CD14-positive monocyte (primary cell): ENCODE data around the gene GTF3C5. TPM values are rescaled to one million over a fixed set of nuclear protein-coding genes. Genes with fewer than 3 reads are reported as not detected.

ENCODE experiments used
- DNase-seq, 3 donors: peaks; one replicate each; pipeline ENCODE4 v3.0.0-alpha.2; 2011 to 2022
- H2AFZ ChIP-seq: 2 replicates; pipeline ENCODE4 v1.6.0; 2012; ENCODE audit warnings: mild to moderate bottlenecking, low read depth, low read length, inconsistent platforms; ENCODE audit not compliant: insufficient read depth, poor library complexity, severe bottlenecking
- H3K27ac ChIP-seq, 2 donors: 1 replicate in 1 of 2; 2 replicates in 1 of 2; pipeline ENCODE4 v1.5.1; 2012 to 2013; ENCODE audit warnings: low read length in 2 of 2, control low read depth in 1 of 2, inconsistent platforms in 1 of 2, low read depth in 1 of 2, mild to moderate bottlenecking in 1 of 2
- H3K27me3 ChIP-seq, 2 donors: one replicate each; pipeline versions ENCODE4 v1.6.0 to v1.6.1; 2011 to 2013; ENCODE audit warnings: low read length in 2 of 2; ENCODE audit not compliant: control insufficient read depth in 2 of 2, insufficient read depth in 2 of 2
- H3K36me3 ChIP-seq, 2 donors: replicated peaks in 1 of 2; 1 replicate in 1 of 2; 2 replicates in 1 of 2; pipeline versions ENCODE4 v1.5.1 to v1.6.1; 2012 to 2013; ENCODE audit warnings: low read length in 2 of 2, control low read depth in 1 of 2, inconsistent platforms in 1 of 2, mild to moderate bottlenecking in 1 of 2; ENCODE audit not compliant: insufficient read depth in 2 of 2, control insufficient read depth in 1 of 2
- H3K4me1 ChIP-seq, 2 donors: 1 replicate in 1 of 2; 2 replicates in 1 of 2; pipeline versions ENCODE4 v1.5.1 to v1.6.1; 2012 to 2013; ENCODE audit warnings: low read length in 2 of 2, control low read depth in 1 of 2, inconsistent platforms in 1 of 2, mild to moderate bottlenecking in 1 of 2, moderate library complexity in 1 of 2; ENCODE audit not compliant: insufficient read depth in 2 of 2, control insufficient read depth in 1 of 2
- H3K4me2 ChIP-seq: replicated peaks from 2 replicates; pipeline ENCODE3; 2012; ENCODE audit warnings: low read length, moderate library complexity, mild to moderate bottlenecking; ENCODE audit not compliant: poor library complexity, severe bottlenecking; ENCODE audit errors: extremely low read depth
- H3K4me3 ChIP-seq, 3 experiments: fragments of 200-600 bp in 1 of 3; sonication (generic) in 1 of 3; replicated peaks in 1 of 3; 1 replicate in 2 of 3; 2 replicates in 1 of 3; pipeline ENCODE4 v1.5.1; 2011 to 2013; ENCODE audit warnings: low read length in 3 of 3, mild to moderate bottlenecking in 3 of 3, control low read depth in 2 of 3, low read depth in 2 of 3, inconsistent platforms in 1 of 3, moderate library complexity in 1 of 3
- H3K79me2 ChIP-seq: 2 replicates; pipeline ENCODE4 v1.6.0; 2012; ENCODE audit warnings: mild to moderate bottlenecking, control low read depth, inconsistent platforms, low read length, moderate library complexity; ENCODE audit not compliant: insufficient read depth
- H3K9ac ChIP-seq: 2 replicates; pipeline ENCODE4 v1.6.0; 2017; ENCODE audit warnings: low read length, mild to moderate bottlenecking; ENCODE audit not compliant: insufficient read depth, poor library complexity, severe bottlenecking
- H3K9me3 ChIP-seq, 2 donors: replicated peaks in 1 of 2; 1 replicate in 1 of 2; 2 replicates in 1 of 2; pipeline versions ENCODE4 v1.5.1 to v1.6.1; 2012 to 2013; ENCODE audit warnings: low read length in 2 of 2, control low read depth in 1 of 2; ENCODE audit not compliant: control insufficient read depth in 1 of 2, insufficient read depth in 1 of 2
- H4K20me1 ChIP-seq: 2 replicates; pipeline ENCODE4 v1.6.0; 2012; ENCODE audit warnings: mild to moderate bottlenecking, low read length, control low read depth, moderate library complexity; ENCODE audit not compliant: insufficient read depth
- H3K27ac Mint-ChIP-seq, 7 donors: one replicate each; pipeline ENCODE4 v1.8.0; 2020; ENCODE audit warnings: mild to moderate bottlenecking in 7 of 7, mixed read lengths in 7 of 7, moderate library complexity in 6 of 7, inconsistent platforms in 2 of 7
- H3K27me3 Mint-ChIP-seq, 3 donors: one replicate each; pipeline ENCODE4 v1.8.0; 2021 to 2022; ENCODE audit warnings: low read depth in 3 of 3, mild to moderate bottlenecking in 3 of 3, mixed read lengths in 3 of 3, moderate library complexity in 3 of 3, inconsistent platforms in 1 of 3
- H3K36me3 Mint-ChIP-seq, 2 donors: one replicate each; pipeline ENCODE4 v1.8.0; 2020; ENCODE audit warnings: mixed read lengths in 2 of 2, inconsistent platforms in 1 of 2, mild to moderate bottlenecking in 1 of 2
- H3K4me1 Mint-ChIP-seq: one replicate; pipeline ENCODE4 v1.8.0; 2020; ENCODE audit warnings: mild to moderate bottlenecking, mixed read lengths
- H3K4me3 Mint-ChIP-seq, 2 donors: one replicate each; pipeline ENCODE4 v1.8.0; 2020; ENCODE audit warnings: mild to moderate bottlenecking in 2 of 2, mixed read lengths in 2 of 2, moderate library complexity in 1 of 2
- H3K9me3 Mint-ChIP-seq, 7 donors: one replicate each; pipeline ENCODE4 v1.8.0; 2020 to 2022; ENCODE audit warnings: mixed read lengths in 7 of 7, mild to moderate bottlenecking in 6 of 7, moderate library complexity in 6 of 7, inconsistent platforms in 2 of 7
- CTCF ChIP-seq: fragments of 200-600 bp; IDR thresholded peaks from one replicate; pipeline ENCODE4 v1.8.0; 2022; ENCODE audit warnings: antibody characterized with exemption, mild to moderate bottlenecking
- WGBS: methylation state at CpG from one replicate; pipeline ENCODE4 v1.1.5; 2013; ENCODE audit warnings: missing lambda C conversion rate; ENCODE audit not compliant: insufficient coverage; 5-methylcytosine and 5-hydroxymethylcytosine counted together
- intact Hi-C, 2 donors: fragments of 100-400 bp; cut with micrococcal nuclease; formaldehyde crosslinking; loops; one replicate each; pipeline versions ENCODE4 v1.15.0 to v1.15.1; 2023
- polyA plus RNA-seq, 3 donors: library from polyadenylated mRNA; depleted of rRNA in 1 of 3; unstranded in 2 of 3; stranded (reverse) in 1 of 3; fragments of 300-500 nt in 2 of 3; fragments of >200 nt in 1 of 3; fragmentation: Illumina TruSeq in 2 of 3; gene quantifications; 1 replicate in 2 of 3; 2 replicates in 1 of 3; pipeline ENCODE4 v1.2.3, GENCODE V29; 2012 to 2021

GTF3C5 gene
- polyA plus RNA-seq, 3 donors, result 21.3 to 75.6 (median 24.4) TPM

- peaks cover 13% of the 10 kb centered on the region for H3K4me1 Mint-ChIP-seq
- H3K9me3 Mint-ChIP-seq, result no peaks in the 10 kb centered on the region
- no peak for DNase-seq
- intact Hi-C loops, result no loop called here
- peak overlapping the region in 1 of 7 donors; percentile 56 for H3K27ac Mint-ChIP-seq
- H3K36me3 ChIP-seq, result no peaks in the 10 kb centered on the region
- no peaks in the 10 kb centered on the region for H3K36me3 Mint-ChIP-seq
- peaks cover 11 to 30% (median 15%) of the 10 kb centered on the region in 3 donors for H3K27me3 Mint-ChIP-seq
- 76% methylated on average over 13 of the region's 18 CpGs for WGBS
- H3K79me2 ChIP-seq, result no peaks in the 10 kb centered on the region
- H4K20me1 ChIP-seq, result no peaks in the 10 kb centered on the region
- H3K4me3 ChIP-seq, result no peak overlapping the region
- TF ChIP-seq CTCF, result no peak
- H3K27ac ChIP-seq, result no peak overlapping the region
- H3K4me1 ChIP-seq, result peaks cover 15 to 24% of the 10 kb centered on the region in 2 donors
- H3K4me3 Mint-ChIP-seq, result no peak overlapping the region
- H3K4me2 ChIP-seq, result no peak overlapping the region
- peaks cover 0 to 12% of the 10 kb centered on the region in 2 donors for H3K27me3 ChIP-seq
- no peak overlapping the region for H2AFZ ChIP-seq
- H3K9me3 ChIP-seq, result no peaks in the 10 kb centered on the region
- no peak overlapping the region for H3K9ac ChIP-seq
These were observed 31.8 kb upstream of the GTF3C5 start for GRCh38 chr9:132998831-132999635.

- Mint-ChIP-seq H3K36me3 (no peaks in the 10 kb centered on the region), H3K27me3 (peaks cover 9 to 17% (median 13%) of the 10 kb centered on the region in 3 donors), H3K4me3 (peak overlapping the region in 1 of 2 donors; percentile 14), H3K9me3 (peaks cover 0 to 4% (median 0%) of the 10 kb centered on the region in 7 donors), H3K27ac (peak overlapping the region in 2 of 7 donors; percentile 41 to 54), H3K4me1 (peaks cover 19% of the 10 kb centered on the region)
- H3K27ac ChIP-seq, result no peak overlapping the region
- H3K4me3 ChIP-seq, result no peak overlapping the region
- peak overlapping the region; percentile 4 for H3K9ac ChIP-seq
- no peaks in the 10 kb centered on the region for H3K79me2 ChIP-seq
- no peak overlapping the region for H3K4me2 ChIP-seq
- no peak overlapping the region for H2AFZ ChIP-seq
- 11% methylated on average over 13 of the region's 13 CpGs for WGBS
- no peaks in the 10 kb centered on the region for H3K36me3 ChIP-seq
- DNase-seq, result no peak
- peaks cover 19 to 28% of the 10 kb centered on the region in 2 donors for H3K4me1 ChIP-seq
- no peak for TF ChIP-seq CTCF
- no peaks in the 10 kb centered on the region for H4K20me1 ChIP-seq
- H3K9me3 ChIP-seq, result no peaks in the 10 kb centered on the region
- H3K27me3 ChIP-seq, result peaks cover 0 to 9% of the 10 kb centered on the region in 2 donors
- intact Hi-C loops, result no loop called here
These were observed 28.4 kb upstream of the GTF3C5 start for GRCh38 chr9:133002147-133003070.
